ENCODE measurements around the gene AR. TPM values are rescaled to one million over a fixed set of nuclear protein-coding genes. Genes with fewer than 3 reads are reported as not detected.

Gene AR
- 100 to 1,000 TPM in 1 of 2 donors, 10 to 100 TPM in 1; 77.4 to 119 TPM for total RNA-seq

- no peaks in the 10 kb centered on the region for H3K9me3 ChIP-seq
- peak in 1 of 4 experiments; percentile 15 for TF ChIP-seq CTCF (IDR thresholded peaks at IDR 0.05)
- TF ChIP-seq POLR2AphosphoS5 (IDR thresholded peaks at IDR 0.05) = peak; percentile 60
- peak; percentile 54 for TF ChIP-seq POLR2A (IDR thresholded peaks at IDR 0.05)
- intact Hi-C loops (cut with DNase I) = loop anchor here (10.0 kb wide), 4 partner anchors 61 to 601 kb away; no protein-coding TSS in a partner anchor
- 0% methylated on average over 22 of the region's 30 CpGs for WGBS
- H3K27ac ChIP-seq = peak within 1 kb of the TSS; percentile 81 to 83
- H3K27me3 ChIP-seq (replicated peaks; ENCODE audit: insufficient read depth) = no peaks in the 10 kb centered on the region
- peak; percentile 69 for DNase-seq (ENCODE audit: low spot score)
- no peaks in the 10 kb centered on the region for H3K4me1 ChIP-seq (replicated peaks)
- no peaks in the 10 kb centered on the region for H3K36me3 ChIP-seq
- H3K4me3 ChIP-seq = peak within 1 kb of the TSS; percentile 46 to 53
These were observed at the start of gene AR for GRCh38 chrX:67543818-67544217. AR (plus strand) TSS chrX:67544021; CDS start chrX:67545147, 1,126 bp downstream.

- intact Hi-C loops (cut with DNase I) = no loop called here
- H3K4me1 ChIP-seq (replicated peaks) = no peaks in the 10 kb centered on the region
- DNase-seq (ENCODE audit: low spot score) = no peak
- no peak overlapping the region for H3K27ac ChIP-seq
- TF ChIP-seq POLR2A (IDR thresholded peaks at IDR 0.05) = no peak
- TF ChIP-seq POLR2AphosphoS5 (IDR thresholded peaks at IDR 0.05) = no peak
- TF ChIP-seq CTCF (IDR thresholded peaks at IDR 0.05) = no peak
- no peaks in the 10 kb centered on the region for H3K9me3 ChIP-seq
- H3K36me3 ChIP-seq = no peaks in the 10 kb centered on the region
- no peaks in the 10 kb centered on the region for H3K27me3 ChIP-seq (replicated peaks; ENCODE audit: insufficient read depth)
- H3K4me3 ChIP-seq = no peak overlapping the region
- 69% methylated on average over 1 of the region's 1 CpG for WGBS
These were observed 43.2 kb upstream of the AR start for GRCh38 chrX:67500617-67501016.

GRCh38 chrX:67503004-67503403 lies 40.8 kb upstream of the AR start:
- Histone ChIP-seq H3K36me3 (no peaks in the 10 kb centered on the region), H3K9me3 (no peaks in the 10 kb centered on the region), H3K27ac (no peak overlapping the region), H3K4me3 (no peak overlapping the region), H3K4me1 (replicated peaks) (no peaks in the 10 kb centered on the region), H3K27me3 (replicated peaks; ENCODE audit: insufficient read depth) (no peaks in the 10 kb centered on the region)
- intact Hi-C loops (cut with DNase I) = no loop called here
- no peak for DNase-seq (ENCODE audit: low spot score)
- no peak for TF ChIP-seq POLR2A (IDR thresholded peaks at IDR 0.05)
- no peak for TF ChIP-seq CTCF (IDR thresholded peaks at IDR 0.05)
- TF ChIP-seq POLR2AphosphoS5 (IDR thresholded peaks at IDR 0.05) = no peak

- H3K9me3 ChIP-seq = no peaks in the 10 kb centered on the region
- WGBS = 87% methylated on average over 2 of the region's 2 CpGs
- intact Hi-C loops (cut with DNase I) = no loop called here
These were observed 40.4 kb upstream of the AR start for GRCh38 chrX:67503453-67503852.

More at GRCh38 chrX:67503453-67503852, 40.4 kb upstream of the AR start:
- H3K27ac ChIP-seq = no peak overlapping the region
- DNase-seq (ENCODE audit: low spot score) = no peak
- H3K27me3 ChIP-seq (replicated peaks; ENCODE audit: insufficient read depth) = no peaks in the 10 kb centered on the region
- H3K4me1 ChIP-seq (replicated peaks) = no peaks in the 10 kb centered on the region
- no peak for TF ChIP-seq POLR2A (IDR thresholded peaks at IDR 0.05)
- no peak for TF ChIP-seq POLR2AphosphoS5 (IDR thresholded peaks at IDR 0.05)
- TF ChIP-seq CTCF (IDR thresholded peaks at IDR 0.05) = no peak
- H3K36me3 ChIP-seq = no peaks in the 10 kb centered on the region
- H3K4me3 ChIP-seq = no peak overlapping the region
